AG09309 (cell line): ENCODE measurements around the gene COL4A4.
A peak's percentile ranks its signal among the peaks of the same experiment; 100 is the strongest.

ENCODE experiments used
- DNase-seq: peaks from one replicate; pipeline ENCODE4 v3.0.0-alpha.2; 2010; ENCODE audit warnings: low read depth
- H3K4me3 ChIP-seq: 2 replicates; pipeline ENCODE4 v1.5.1; 2011; ENCODE audit warnings: mild to moderate bottlenecking, low read depth, low read length, moderate library complexity; ENCODE audit not compliant: control insufficient read depth
- CTCF ChIP-seq: IDR thresholded peaks from 2 replicates; pipeline ENCODE4 v1.5.1; 2011; ENCODE audit warnings: mild to moderate bottlenecking, low read depth, low read length, inconsistent platforms; ENCODE audit not compliant: insufficient read depth, control insufficient read depth; ENCODE audit errors: missing control alignments

Gene COL4A4

GRCh38 chr2:227198866-227199265 is 34.9 kb upstream of the COL4A4 start:
- no peak for TF ChIP-seq CTCF
- no peak overlapping the region for H3K4me3 ChIP-seq
- no peak for DNase-seq

GRCh38 chr2:227194219-227194618 is 30.2 kb upstream of the COL4A4 start:
- no peak for DNase-seq
- no peak for TF ChIP-seq CTCF
- H3K4me3 ChIP-seq: no peak overlapping the region

- no peak for TF ChIP-seq CTCF
- H3K4me3 ChIP-seq: no peak overlapping the region
- DNase-seq: no peak
Observed at GRCh38 chr2:227192491-227192890, 28.5 kb upstream of the COL4A4 start.

GRCh38 chr2:227191367-227191766 is 27.4 kb upstream of the COL4A4 start:
- no peak for TF ChIP-seq CTCF
- no peak overlapping the region for H3K4me3 ChIP-seq
- DNase-seq: no peak

GRCh38 chr2:227188292-227188691 is 24.3 kb upstream of the COL4A4 start:
- no peak for TF ChIP-seq CTCF
- H3K4me3 ChIP-seq: no peak overlapping the region
- peak; percentile 17 for DNase-seq

GRCh38 chr2:227186751-227187150 is 22.7 kb upstream of the COL4A4 start:
- TF ChIP-seq CTCF: no peak
- DNase-seq: no peak
- H3K4me3 ChIP-seq: no peak overlapping the region

GRCh38 chr2:227185615-227186232 is 21.7 kb upstream of the COL4A4 start:
- no peak for TF ChIP-seq CTCF
- H3K4me3 ChIP-seq: no peak overlapping the region
- DNase-seq: no peak
